ENCODE results near the gene GSDME.

GSDME gene

DNA sequence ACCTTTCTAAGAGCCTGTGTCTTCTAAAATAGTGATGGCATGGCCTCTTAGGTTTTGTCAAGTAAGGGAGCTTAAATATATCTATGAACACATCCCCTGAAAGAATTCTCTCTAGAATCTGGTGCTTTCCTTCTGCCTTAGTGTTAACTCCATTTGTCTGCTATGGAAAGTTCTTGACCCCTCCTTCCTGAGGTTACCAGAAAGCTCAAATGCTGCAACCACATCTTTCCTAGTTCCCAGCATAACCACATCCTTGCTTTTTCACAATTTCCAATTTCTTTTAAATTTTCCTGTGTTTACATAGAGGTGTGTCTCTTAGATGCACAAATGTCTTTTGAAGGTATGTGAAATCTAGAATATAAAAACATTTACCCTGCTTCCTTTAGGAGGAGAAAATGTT, 16.4 kb upstream of the GSDME start:
- TF ChIP-seq, protein P1, sequence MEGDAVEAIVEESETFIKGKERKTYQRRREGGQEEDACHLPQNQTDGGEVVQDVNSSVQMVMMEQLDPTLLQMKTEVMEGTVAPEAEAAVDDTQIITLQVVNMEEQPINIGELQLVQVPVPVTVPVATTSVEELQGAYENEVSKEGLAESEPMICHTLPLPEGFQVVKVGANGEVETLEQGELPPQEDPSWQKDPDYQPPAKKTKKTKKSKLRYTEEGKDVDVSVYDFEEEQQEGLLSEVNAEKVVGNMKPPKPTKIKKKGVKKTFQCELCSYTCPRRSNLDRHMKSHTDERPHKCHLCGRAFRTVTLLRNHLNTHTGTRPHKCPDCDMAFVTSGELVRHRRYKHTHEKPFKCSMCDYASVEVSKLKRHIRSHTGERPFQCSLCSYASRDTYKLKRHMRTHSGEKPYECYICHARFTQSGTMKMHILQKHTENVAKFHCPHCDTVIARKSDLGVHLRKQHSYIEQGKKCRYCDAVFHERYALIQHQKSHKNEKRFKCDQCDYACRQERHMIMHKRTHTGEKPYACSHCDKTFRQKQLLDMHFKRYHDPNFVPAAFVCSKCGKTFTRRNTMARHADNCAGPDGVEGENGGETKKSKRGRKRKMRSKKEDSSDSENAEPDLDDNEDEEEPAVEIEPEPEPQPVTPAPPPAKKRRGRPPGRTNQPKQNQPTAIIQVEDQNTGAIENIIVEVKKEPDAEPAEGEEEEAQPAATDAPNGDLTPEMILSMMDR (IDR thresholded peaks at IDR 0.05; ENCODE audit: low read depth, low read length) = no peak
- no peak overlapping the region for H3K4me3 ChIP-seq (ENCODE audit: low read depth, low read length)

DNA sequence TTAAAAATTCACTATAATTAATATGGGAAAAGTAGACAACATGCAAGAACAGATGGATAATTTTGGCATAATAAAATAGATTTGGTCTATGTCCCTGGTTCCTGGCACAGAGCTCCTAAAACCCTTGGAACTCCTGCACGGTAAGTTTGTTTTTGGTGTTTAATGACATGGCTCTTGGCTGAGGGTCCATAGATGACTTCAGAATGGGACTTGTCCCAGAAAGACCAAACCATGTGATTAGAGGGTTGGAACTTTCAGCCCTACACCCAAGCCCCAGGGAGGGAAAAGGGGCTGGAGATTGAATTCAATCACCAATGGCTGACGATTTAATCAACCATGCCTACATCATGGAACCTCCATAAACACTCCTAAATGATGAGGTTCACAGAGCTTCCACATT, 12.6 kb upstream of the GSDME start:
- no peak overlapping the region for H3K4me3 ChIP-seq (ENCODE audit: low read depth, low read length)
- TF ChIP-seq, protein P1 (IDR thresholded peaks at IDR 0.05; ENCODE audit: low read depth, low read length) = no peak

DNA sequence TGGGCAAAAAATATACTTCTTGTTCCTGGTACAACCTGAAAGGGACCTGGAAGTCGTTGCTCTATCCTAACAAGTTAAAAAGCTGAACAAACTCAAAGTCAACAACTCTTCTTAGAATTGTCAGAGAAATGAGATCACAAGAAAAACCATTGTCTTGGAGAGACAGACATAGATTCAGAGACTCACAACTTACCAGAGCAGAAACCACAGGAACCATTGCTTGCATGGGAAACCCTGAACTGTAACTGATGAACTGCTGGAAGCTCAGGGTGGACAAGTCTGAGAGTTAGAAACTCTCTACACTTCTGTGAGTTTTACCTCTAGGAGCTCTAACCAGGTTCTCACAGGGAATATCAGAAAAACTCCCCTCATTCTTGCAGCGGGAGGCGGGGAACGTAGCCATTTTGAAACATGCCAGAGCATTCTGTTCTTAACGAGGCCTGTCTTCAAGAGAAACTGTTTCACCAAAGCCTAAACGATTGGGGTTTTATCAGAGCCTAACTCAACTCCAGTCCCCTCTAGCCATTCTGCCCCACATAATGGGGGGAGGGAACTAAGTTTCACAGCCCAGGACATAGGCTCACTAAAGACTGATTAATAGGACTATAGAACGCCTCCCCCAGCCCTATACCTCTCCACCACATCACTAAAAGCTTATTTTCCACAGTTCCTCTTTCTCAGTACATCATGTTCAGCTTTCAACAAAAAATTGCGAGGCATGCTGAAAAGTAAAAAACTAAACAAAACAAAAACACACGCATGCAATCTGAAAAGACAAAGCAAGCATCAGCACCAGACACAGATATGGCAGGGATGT, 12.0 kb upstream of the GSDME start:
- H3K4me3 ChIP-seq (ENCODE audit: low read depth, low read length) = no peak overlapping the region
- TF ChIP-seq, protein P1 (IDR thresholded peaks at IDR 0.05; ENCODE audit: low read depth, low read length) = no peak

DNA sequence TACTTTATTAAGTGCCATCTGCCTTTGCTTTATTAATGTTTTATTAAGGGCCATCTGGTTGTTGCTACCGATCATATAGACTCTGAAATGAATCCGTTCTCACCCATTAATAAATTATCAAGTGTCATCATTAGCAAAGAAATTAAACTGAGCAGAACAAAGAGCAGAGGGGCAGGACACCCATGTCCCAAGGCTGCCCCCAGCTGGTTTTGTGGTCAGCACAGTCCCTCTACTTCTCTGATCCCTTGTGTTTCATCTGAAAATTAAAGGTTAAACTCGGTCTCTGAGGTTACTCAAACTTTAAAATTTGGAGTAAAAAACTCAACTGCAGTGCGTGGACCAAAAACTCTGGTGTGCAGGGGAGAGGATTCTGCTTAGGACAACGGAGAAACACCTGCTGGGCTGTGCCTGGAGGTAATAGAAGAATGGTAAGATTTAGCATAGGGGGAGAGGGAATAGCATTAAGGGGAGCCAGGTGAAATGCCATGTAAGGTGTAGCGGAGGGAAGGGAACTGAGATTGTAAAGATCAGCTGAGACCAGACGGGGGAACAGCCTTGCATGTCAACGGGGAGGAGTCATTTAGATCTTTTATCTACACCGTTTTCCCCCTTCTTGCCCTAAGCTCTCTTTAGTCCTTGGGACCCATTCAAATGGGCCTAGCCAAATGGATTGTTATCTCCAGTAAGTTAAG, 10.8 kb upstream of the GSDME start:
- no peak overlapping the region for H3K4me3 ChIP-seq (ENCODE audit: low read depth, low read length)
- TF ChIP-seq, protein P1 (IDR thresholded peaks at IDR 0.05; ENCODE audit: low read depth, low read length) = no peak

DNA sequence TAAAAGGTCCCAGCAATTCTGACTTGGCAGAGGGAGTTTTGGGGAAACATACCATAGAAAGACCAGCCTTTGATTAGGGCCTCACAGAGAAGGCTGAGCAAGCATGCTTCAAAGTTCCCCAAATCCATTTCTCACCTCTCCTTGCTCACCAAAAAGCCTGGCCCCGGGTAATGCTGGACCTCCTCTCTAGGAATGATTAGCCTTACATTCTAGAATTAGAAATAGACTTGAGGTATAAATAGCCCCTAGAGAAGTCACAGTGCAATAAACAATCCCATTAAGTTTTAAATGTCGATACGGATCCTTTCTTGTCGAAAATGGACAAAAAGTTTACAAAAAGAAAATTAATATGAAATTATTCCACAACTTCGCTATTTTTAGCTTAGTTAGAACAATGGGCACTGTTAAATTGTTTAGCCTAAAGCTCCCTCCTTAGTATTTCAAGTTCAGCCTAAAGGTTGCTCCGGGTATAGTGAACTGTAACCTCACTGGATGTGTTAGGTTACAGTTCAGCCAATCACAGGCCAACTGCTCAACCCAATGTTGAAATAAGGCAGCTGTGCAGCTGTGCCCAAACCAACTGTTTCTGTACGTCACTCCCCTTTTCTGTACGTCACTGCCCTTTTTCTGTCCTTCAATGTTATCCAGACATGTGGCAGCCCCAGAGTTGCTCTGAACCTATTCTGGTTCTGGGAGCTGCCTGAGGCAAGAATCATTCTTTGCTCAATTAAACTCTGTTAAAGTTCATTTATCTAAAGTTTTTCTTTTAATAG, 7.9 kb upstream of the GSDME start:
- H3K4me3 ChIP-seq (ENCODE audit: low read depth, low read length) = no peak overlapping the region
- TF ChIP-seq, protein P1 (IDR thresholded peaks at IDR 0.05; ENCODE audit: low read depth, low read length) = no peak

DNA sequence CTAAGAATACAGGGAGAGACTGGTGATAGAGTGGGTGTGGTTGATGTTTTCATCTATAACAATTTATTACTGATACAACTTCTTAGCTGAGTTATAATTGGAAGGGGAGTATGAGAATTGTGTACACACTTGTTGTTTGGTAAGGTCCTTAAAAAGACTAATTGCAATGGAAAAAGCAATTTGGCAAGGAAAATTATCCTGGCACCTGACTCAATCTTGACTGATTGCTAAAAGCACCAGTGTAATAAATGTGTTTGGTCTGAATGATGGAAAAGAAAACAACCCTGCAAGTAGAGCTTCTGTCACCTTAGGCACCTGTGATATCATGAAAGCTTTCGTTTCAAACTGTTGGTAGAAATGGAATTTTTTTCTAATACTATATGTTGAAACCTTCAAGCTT, 6.7 kb upstream of the GSDME start:
- H3K4me3 ChIP-seq (ENCODE audit: low read depth, low read length) = no peak overlapping the region
- TF ChIP-seq, protein P1 (IDR thresholded peaks at IDR 0.05; ENCODE audit: low read depth, low read length) = no peak
